GM19240 (cell line): ENCODE results near the gene PIMREG.
"Not testable (repeated sequence)": the region's sequence is repeated elsewhere in the genome, so short reads cannot be mapped to it uniquely, and the experiment has no call there.

Experiments used
- DNase-seq: peaks from one replicate; pipeline ENCODE4 v3.0.0; 2011; ENCODE audit warnings: low spot score; ENCODE audit not compliant: insufficient read length

Gene PIMREG

DNA sequence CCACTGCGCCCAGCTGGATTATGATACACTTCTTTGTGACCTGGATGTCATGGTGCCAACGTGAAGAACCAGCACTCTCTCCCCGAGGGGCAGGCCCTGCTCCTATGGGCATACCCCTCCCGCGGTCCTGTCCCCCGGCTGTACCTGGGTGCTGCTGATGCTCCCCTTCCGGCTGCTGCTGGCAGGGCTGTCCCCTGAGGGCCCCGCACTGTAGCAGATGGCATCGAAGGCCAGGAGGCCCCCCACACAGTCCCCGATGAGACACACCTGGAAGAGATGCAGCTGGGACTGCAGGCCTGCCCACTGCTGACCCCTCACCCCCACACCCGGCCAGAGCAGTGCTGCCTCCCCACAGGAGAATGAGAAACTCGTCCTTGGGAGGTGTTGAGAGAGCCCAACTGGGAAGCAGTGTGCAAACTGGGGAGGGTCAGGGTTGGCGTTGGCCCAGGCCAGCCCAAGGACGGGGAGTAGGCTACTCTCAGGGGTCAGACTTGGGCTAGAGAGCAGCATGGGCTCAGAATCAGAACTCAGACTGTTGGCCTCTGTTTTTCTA is 33.7 kb downstream of the PIMREG start:
- no peak for DNase-seq

DNA sequence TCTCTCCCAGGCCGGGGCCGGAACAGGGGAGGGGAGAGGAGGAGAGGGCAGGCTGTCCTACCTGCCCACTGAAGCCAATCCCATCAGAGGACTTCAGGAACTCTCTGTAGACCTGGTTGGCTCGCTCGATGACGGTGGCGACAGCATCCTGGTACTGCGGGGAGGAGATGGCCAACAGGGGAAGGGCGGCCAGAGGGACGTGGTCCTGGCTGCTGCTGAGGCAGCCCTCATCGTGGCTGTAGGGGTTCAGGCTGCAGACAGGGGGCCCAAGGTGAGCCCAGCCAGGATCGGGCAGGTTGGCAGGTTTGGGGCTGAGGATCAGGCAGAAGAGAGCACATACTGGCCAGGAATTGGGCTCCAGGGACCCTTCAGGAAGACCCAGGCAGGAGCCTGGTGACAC is 34.2 kb downstream of the PIMREG start:
- no peak for DNase-seq

DNA sequence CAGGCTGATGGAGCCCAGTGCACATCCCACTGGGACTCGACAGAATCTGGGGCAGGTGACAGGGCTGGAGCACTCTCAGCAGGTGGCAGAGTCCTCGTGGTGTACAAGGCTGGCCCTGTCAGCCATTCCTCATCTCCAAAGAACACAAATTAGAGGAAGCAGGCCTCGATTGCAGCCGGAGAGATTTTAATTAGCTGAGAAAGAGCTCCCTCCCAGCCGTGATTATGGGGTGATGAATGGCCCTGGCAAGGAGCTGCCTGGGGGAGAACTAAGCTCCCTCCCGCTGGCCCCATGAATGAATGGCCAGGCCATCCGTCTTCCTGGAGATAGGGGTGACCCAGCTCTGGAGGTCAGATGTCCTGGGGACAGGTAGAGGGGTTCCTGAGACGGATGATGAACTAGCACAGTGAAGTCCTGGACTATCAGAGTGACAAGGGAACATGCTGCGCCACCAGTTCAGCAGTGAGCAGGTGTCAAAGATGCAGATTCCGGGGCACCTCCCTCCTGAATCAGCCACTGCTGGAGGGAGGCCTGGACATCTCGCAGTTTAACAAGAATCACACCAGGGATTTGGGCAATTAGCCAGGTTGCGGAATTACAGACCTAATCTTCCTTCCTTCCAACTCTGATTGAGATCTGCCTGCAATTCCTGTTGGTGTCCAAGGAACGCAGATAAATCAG is 35.5 kb downstream of the PIMREG start:
- no peak for DNase-seq

DNA sequence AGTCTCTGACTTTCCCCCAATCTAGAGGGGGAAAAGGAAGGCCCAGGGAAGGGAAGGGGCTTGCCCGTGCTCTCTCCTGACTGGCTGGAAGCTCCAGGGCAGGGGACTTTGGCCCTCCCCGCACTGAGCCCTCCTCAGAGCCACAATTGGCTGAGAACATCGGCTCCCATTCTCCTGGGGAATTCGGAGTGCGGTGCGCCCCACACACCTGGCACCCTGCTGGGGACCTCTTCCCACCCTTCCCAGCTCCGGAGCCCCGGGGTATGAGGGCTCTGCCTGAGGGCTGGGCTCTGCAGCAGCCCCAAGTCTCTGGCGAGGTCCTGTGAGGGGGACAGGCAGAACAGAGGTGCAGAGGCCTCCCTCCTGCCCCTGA is 36.0 kb downstream of the PIMREG start:
- no peak for DNase-seq

DNA sequence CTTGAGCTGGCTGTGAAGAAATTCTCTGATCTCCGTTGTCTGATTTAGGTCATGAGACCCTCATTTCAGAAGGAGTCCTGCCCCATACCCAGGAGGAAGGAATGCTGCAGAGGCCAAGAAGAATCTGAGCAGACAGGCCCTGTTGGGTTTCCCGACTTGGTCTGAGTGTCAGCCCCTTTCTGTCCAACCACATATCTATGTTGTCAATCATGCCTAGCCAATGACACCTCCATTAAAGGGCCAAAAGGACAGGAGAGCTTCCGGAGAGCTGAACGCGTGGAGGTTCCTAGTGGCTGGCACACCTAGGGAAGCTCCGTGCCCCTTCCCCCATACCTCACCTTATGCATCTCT is 37.8 kb downstream of the PIMREG start:
- no peak for DNase-seq

DNA sequence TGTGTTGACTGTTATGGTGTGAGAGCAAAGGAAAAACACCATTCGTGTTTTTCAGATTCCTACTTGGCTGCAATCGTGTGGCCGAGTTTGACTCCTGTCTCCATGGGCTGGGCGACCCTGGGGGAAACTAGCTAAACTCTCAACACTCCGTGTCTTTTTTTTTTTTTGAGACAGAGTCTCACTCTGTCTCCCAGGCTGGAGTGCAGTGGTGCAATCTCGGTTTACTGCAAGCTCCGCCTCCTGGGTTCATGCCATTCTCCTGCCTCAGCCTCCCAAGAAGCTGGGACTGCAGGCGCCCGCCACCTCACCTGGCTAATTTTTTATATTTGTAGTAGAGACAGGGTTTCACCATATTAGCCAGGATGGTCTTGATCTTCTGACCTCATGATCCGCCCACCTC is 38.5 kb downstream of the PIMREG start:
- not testable (repeated sequence) for DNase-seq

DNA sequence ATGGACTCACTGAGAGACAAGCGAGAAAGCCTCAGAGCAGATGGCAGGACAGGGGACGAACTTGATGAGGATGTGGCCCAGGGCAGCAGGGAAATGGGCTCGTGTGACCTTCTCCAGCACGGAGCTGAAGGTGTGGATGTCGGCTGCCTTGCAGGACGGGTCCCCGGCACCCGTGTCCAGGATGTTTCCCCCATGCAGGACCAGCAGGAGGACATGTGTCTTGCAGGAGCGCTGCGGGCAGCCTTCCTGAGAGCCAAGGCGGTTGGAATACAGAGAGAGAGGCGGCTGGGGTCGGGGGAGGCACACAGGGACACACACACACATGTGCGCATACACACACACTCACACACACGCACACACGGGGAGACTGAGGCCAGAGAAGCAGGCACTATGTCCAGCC is 39.3 kb downstream of the PIMREG start:
- DNase-seq: no peak

DNA sequence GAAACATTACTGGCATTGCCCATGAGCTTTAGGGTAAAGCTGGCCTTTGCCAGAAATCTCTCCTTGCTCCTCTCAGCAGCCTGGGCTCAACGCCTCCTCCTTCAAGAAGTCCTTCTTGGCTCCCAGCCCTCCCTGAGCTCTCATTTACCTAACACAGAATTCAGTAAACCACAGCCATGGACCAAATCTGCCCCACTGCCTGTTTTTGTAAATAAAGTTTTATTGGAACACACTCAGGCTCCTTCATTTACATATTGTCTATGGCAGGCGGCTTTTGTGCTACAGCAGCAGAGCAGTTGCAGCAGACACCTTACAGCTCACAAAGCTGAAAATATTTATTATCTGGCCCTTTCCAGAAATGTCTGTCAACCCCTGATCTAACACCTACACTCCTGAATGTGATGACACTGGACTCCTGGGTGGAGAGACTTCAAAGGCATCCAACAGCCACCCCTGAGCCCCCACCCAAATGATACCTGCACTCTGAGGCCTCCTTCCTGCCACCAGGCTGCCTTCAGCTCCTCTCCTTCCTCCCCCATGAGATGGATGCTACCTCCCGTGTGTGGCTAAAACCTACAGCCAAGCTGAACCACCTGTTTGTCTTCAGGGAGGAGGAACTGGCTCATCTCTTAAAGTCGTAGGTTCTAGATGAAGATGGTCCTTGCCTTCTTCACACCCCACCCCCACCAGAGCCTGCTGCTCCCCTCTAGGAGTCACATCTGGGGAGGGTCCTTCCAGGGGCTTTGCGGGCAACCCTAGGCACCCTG is 41.6 kb downstream of the PIMREG start:
- no peak for DNase-seq

DNA sequence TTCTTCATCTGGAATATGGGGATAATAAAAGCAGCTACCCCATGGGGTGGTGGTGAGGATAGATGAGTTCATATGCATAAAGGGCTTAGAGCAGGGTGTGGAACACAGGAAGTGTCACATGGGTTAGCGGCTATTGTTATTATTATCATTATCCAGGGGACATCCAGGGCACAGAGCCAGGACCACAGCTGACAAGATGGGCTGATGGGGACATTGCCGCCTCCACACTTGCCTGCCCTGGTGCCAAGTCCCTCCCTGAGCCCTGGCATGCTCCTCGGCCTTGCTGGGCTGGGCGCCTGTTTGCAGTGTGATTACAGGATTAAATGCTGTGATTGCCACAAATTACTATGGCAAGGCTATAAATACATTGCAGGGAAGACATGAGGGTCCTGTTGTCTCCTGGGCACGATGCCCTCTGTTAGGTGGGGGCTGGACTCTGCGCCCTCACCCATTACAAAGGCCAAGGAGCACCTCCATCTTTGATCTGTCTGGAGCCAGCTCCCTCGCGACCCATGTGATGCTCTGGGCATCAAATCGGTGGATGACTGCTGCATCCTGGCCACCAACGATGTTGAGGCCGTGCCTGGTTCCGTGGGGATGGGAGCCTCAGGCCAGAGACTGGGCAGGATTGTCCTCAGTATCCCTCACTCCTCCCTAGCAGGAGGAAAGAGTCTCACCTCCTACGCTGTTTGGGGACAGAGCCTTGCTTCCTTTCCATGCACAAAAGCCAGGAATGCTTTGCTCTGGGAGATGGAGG is 43.2 kb downstream of the PIMREG start:
- no peak for DNase-seq

DNA sequence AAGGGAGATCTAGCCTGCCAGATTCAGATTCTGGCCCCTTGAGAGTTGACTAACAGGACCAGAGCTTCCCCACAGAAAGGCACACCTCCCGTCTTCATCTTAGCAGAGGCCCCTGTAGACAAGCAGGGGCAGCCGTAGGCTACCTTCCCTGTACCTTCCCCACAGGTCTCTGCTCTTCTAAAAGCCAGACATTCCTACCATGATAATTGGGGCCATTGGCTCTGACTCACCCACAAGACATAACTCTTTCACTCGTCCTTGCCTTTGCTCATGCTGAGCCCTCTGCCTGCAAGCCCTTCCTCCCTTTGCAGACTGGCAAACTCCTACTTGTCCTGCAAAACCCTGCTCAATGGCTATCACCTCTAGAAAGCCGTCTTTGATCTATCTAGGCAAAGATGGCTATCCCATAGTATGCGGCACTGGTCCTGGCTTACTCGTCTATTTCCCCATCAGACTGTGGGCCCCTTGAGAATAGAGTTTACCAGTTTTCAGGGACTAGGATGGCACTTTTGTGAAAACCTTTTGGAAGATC is 43.8 kb downstream of the PIMREG start:
- DNase-seq: no peak

DNA sequence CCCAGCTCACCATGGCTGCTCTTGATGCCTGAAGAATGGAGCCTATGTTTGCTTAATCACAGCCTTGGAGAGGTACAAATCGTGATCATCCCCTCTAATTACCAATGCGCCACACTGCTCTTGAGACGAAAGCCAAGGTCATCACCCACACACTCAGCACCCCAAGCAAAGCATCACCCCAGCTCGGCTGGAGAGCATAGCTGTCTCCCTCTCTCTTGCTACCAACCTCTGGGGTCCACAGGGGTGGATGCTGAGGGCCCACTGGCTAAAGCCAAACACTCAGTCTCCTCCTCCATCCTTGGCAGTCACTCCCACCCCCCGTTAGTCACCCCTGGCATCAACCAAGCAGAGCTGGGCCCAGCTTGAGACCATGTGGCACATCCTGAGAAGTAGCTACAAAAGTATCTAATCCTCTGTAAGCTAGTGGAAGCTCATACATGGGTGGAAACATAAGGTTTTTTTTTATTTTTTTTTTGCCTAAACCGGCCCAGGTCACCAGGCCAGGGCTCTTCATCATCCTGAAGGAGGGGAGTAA is 44.8 kb downstream of the PIMREG start:
- no peak for DNase-seq

DNA sequence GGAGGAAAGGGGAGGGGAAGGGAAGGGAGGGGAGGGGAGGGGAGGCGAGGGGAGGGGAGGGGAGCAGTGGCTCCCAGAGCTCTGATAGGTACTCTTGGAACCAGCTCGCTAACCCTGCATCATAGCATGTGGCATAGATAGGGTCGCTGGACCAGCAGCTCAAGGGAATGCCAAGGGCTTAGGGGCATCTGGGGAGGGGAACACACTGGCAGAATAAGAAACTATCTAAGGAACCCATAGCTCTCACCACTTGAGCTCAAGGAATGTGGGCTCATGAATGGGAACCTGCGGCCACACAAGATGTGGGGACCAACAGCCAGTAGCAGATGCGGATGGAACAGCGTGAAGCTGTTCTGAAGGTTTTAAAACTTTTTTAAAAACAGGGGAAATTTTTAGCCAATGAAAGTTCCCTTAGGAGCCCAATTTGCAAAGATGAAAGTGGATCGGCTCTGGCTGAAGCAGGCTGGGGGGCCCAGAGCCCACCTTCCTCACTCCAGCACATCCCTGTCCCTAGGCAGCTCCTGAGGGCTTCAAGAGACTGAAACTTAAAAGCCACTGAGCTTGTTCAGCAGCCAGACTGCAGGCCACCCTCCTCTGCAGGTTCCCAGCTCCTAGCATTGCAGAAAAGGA is 46.9 kb downstream of the PIMREG start:
- DNase-seq: no peak

DNA sequence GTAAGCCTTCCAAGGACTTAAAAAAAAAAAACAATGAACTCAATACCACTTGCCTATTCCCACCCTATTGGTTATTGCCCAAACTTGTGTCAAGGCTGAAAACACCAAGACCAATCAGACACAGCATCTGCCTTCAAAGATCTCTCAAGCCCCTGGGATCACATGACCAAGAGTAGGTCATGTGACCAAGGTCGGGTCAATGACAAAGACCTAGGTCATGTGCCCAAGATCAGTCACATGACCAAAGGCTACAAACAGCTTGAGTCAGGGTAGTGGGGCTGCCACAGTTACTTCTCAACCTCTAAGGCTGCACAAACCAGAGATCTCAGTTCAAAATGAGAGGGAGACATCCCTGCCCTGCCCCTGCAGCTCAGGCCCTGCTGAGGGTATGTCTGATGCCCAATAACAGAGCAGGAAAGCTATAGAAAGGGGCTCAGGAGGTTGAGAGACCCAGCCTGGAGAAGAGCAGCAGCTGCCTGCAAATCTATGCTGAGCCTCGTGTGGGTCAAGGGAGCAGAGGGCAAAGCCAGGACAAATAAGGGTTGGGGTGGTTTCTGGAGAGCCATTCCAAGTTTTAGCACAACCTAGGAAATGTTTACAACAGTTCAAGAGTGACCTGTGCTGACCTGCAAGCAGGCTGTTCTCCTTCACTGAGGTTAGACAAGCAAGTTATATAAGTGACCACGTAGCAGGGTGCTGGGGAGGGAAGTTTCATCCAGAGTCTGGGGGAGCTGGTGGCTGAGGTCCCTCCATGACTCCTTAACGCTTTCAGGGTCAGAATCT is 48.8 kb downstream of the PIMREG start:
- no peak for DNase-seq

DNA sequence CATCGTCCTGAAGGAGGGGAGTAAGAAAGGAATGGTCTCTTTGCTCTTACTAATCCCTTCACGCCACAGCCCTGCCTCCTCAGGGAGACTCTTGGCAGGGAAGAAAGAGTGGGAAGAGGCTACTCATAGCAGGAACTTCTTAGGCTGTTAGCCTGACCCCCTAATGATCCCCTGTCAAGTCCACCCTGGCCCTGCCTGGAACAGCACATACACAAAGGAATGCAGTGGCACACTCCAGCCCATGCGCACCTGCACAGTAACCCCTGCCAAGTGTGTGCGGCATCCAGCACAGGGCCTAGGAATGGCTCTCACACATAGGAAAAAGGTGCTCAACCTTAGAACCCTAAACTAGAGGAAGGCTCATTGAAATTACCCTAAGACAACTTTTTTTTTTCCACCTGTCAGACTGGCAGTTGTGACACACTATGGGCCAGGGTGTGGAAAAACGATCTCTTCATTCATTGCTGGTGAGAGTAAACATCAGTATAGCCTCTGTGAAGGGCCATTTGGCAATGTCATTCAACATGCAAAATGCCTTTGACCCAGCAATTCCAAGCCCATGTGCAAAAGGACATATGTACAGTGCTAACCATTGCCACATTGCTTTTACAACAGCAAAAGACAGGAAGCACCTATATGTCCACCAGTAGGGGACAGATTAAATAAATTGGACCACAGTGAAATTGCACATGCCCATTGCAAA is 50.1 kb downstream of the PIMREG start:
- no peak for DNase-seq

DNA sequence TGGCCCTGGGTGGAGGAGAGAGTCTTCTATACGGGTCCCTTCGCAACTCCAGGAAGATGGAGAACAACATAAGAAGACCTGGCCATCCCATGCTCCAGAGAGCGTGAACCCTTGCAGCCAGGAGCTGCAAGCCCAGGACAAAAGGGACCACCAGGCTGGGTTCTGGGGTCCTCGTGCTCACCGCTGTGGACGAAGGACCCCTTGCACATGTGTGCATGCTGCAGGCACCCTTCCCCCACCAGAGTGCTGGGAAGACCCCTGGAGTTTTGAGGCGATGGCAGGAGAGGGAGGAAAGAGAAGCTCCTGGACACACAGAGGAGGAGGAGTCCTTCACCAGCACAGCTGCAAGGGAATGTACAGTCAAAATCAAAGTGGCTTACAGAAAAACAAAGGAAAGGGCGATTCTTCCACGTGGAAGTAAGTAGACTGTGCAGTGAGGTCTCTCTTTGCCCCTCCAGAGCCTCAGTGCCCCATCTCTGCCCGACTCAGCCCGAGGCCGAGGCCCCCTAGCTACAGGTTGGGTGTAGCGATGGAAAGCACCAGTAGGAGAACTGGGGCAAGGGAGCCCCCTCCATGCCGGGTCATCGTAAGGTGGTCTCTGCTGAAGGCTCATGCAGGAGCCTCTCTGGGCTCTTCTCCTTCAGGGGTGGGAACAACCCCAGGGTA is 51.3 kb downstream of the PIMREG start:
- no peak for DNase-seq

DNA sequence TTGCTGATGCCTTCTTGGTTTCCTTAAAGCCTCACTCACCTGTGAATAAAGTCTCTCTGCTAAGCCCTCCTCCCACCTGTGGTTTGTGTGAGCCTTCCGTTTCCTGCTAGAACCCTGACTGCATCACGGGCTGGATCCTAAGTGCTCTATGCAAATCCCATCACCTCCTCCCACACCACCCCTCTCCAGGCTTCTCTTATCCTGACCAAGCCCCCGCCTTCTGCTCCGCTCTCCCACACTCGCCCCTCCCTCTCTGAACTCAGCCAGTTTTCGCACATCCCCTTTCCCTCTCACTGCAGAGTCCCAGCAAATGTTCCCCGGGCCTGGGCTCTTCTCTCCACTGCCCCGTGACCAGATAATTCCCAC is 51.8 kb downstream of the PIMREG start:
- no peak for DNase-seq

DNA sequence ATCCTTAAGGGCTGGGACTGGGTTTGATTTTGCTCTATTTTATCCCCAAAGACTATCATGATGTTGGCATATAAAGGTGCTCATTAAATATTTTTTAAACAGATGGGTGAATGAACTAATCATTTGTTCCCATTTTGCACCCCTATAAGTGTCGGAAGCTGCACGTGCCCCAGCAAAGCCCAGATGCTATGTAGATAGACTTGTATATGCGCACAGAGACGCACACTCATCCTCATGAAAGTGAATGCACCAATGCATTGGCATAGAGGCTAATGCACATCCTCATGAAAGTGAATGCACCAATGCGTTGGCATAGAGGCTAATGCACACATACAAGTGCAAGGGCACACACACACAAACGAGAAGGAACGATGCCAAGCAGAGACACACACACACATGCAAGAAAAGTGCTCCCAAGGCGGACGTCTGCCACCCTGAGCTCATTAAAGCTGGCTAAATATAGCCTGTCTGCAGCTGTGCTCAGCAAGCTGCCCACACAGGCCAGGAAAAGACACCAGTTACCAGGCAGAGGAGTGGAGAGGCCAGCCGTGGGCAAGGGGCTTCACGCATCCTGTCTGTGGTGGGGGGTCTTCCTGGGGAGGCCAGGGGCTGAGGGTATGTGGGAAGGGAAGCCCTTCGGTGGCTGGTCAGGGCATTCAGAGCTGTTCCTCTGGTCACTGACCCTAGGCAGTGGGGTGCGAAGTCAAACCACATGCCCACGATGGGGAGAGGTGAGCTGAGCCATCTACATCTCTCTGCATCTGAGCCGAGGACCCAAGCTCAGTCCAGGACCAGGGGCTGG is 52.6 kb downstream of the PIMREG start:
- no peak for DNase-seq

DNA sequence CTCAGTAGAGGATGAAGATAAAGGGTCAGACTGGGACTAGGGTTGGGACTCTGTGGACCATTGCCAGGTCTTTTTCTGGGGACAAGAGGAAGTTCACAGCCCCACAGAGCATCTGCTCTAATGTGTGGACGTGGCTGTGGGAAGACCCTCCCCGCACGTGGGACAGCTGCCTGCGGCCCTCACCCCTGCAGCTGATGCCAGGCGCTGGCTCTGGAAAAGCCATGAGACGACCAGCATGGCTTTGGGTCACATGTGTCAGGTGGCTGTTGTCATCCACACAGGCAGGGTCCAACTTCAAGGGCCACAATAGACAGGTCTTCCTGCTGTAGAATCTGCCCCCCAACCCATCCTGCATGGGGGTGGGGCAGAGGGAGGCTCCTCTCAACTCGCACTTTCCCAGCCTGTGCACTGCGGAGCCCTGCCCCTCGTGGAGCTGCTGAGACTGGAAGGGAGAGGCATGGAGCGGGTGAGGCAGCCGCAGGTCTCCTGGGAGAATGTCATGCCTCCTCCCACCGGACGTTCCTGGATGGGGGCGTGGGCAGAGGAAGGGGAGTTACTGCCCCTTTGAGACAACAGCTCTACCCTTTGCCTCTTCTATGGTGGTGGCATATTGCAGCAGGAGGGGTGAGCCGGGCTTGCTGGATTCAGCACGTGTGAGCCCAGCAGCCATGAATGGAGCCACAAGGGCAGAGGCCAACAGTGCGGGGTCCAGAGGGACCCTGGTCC is 53.4 kb downstream of the PIMREG start:
- no peak for DNase-seq
